ENCODE data around the gene LTBP2.

Gene LTBP2

DNA sequence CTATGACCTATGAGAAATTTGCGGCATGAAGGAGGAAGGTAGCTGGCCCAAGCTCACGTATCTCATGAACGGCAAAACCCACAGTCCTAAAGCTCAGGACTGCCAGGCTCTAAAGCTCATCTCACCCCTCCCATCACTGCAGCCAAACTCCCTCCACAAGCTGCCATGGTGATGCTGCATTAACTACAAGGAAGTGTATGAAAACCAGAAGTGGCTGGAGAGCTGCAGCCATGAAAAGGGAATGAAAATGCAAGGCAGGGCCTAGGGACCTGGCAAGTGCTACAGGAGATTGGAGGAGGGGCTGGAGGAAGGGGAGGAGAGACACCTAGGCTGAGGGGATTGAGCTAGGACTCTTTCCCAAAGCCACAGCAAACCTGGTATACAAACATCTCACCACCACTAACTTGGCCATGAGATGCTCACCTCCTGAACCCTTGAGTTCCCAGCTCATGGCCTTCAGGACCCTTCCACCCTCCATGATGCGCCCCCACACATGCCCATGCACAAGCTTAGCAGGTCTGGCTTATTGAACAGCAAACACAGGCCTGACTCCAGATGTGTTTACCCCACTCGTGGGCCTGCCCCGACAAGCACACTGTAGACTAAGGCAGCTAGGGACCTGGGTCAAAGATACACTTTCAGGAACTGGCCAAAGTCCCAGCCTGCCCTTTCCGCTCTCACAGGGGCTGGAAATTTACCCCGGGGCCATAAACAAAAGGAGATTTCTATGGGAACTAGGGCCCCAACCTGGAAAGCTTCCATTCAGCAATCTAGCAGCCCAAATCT is 42.0 kb downstream of the LTBP2 start:
- no peak for DNase-seq

DNA sequence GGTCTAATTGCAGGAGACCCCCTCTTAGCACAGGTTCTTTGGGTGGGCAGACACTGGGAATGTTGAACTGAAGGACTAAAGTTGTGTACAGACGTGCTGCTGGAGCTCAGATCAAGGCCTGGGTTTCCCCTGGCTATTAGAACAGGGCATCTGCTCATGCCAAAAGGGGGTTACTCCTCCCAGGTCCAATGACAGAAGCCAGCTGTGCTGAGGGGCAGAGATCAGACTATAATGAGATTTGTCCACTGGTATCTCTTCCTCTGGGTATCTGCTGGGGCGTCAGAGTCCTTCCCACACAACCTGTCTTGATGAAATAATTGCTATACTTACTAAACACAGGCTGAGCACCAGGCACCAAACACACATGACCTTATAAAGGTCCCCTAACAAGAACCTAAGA is 42.6 kb downstream of the LTBP2 start:
- no peak for DNase-seq

DNA sequence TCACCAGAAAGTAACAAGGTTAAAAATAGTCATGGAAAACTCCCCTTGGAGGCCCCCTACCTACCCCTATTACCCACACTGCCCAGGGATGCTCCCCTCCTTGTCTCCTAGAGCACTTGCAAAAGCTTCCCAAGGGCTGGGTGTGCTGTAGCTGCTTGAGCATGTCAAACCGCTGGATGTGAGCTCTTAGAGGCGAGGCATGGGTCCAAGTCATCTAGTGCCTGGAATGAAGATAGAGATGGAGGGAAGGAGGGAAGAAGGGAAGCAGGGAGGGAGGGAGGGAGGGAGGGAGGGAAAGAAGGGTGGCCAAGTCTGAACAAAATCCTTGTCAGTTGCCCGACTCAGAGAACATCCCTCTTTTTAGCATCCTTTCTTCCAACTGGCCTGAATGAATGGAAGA is 43.1 kb downstream of the LTBP2 start:
- no peak for DNase-seq

DNA sequence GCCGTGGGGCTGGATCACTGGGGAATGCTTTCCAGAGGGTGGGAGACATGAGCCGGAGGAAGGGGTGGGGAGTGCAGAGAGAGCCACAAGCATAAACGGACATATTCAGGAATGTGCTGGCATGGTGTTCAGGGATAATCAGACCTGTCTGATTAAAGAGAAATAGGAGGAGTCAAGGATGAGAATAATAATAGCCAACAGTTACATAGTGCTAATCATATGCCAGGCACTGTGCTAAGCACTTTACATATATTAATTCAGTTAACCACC is 43.7 kb downstream of the LTBP2 start:
- DNase-seq = no peak

DNA sequence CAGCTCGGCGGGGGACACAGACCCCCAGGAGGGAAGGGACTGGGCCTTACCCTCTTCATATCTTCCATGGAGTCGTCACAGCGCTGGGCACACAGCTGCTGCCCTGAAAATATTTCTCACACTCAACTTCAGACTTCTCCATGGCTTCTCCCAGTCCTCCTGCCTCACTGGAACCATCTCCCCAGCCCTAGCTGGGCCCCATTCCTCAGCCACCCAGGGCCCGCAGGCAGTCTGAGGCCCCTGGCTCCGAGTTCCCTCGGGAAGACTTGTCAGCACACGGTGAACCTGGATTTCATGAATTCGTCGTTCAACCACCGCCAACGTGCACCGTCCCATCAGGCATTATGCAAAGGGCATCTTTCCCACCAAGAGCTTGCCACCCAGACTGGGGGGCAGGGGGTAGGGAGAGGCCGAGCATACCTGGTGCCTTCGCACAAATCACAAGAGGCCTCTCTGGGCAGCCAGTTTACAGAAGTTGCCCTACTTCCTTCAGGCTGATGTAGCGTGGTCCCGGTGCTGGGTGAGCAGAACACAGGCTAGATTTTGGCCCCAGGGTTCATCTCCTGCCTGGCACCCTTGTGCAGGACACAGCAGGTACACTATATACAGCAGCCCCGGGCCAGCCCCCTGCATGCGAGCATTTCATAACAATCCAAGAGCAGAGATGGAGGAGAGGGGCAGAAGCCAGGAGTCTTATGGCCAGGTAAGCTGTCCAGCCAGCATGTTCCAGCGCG is 44.2 kb downstream of the LTBP2 start:
- DNase-seq = no peak

DNA sequence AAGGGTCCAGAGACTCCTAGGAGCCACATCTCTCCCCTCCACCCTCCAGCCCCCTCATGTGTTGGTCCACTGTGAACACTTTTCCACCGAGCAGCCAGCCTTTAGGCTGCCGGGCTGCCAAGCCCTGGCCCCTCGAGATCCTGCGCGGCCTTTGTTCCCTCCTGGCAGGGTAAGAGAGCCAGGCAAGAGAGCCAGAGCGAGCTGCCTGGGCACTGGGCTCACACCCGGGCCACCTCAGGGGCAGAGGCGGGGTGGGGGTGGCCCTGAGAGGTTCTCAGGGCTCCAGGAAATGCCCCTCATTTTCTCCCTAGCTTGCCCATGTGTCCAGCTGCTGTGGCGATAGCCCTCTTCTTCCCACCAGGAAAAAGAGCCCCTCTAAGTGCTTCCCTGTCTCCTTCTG is 44.8 kb downstream of the LTBP2 start:
- DNase-seq = no peak

DNA sequence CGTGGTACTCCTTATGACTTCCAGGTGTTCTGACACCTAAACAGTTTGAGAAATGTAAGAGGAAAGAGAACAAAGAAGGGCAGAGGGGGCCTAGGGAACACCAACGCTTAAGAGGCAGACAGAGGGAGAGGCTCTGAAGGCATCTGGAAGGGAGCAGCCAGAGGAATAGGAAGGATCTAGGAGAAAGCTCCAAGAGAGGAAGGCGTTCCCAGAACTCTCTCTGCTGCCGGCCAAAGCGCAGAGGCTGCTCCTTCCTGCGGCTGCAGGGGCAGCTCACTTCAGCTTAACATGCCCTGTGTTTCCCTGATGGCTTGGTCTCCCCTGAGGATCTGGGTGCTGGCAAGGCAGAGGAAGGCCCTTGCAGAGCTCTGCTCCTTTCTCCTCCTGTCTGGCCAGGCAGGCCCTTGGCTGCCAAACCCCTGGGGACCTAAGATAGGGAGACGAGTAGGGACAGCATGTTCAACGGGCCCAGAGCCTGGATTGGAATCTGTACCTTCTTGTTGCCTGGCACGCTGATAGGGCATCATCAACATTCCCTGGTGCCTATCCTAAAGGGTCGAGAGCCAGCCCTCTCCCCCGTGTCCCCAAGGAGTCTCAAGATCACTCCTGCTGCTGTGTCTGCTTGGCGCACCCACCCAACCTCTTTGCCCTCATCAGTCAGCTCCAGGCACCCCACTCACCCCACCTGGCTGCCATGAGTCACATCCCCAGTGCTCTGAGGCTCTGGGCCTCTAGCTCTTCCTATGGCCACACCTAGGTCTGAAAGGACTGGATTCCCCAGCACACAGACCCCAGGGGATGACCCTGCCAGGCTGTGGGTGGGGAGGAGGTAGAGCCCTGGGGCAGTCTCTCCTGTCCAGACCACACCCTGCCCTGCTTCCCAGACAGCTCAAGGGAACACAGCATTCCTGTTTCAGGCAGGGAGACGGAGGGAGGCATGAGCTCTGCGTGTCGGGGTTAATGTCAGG is 45.6 kb downstream of the LTBP2 start:
- no peak for DNase-seq

DNA sequence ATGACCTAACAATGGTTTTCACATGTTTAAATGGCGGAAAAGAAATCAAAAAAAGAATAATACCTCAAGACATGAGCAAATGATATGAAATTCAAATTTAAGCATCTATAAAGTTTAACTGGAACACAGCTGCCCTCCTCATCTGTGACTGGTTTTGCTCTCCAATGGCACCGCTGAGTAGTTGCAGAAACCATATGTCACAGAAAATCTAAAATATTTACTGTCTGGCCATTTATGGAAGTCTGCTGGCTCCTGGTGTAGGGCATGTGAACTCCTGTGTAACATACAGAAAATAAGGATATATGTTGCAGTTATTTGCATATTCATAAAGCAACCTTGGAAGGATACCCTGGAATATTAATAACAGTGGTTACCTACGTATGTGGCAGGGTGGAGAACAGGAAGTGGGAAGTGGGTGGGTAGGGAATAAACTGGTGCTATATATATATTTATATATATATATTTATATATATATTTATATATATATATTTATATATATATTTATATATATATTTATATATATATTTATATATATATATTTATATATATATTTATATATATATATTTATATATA is 48.4 kb downstream of the LTBP2 start:
- DNase-seq = no peak

DNA sequence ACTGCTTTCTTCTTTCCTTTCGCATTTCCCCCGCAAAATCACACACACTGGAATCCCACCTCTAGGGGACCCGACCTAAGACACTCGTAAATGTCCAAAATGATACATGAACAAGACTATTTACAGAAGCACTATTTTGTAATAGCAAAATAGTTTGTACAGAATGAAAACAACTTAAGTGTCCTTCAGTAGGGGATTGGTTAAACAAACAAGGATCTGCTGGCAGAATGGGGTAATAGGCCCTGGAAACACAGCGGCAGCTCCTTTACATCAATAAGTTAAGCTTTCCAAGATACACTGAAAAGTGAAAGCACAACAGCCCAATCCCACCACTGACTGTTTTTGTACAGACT is 48.8 kb downstream of the LTBP2 start:
- DNase-seq = no peak

DNA sequence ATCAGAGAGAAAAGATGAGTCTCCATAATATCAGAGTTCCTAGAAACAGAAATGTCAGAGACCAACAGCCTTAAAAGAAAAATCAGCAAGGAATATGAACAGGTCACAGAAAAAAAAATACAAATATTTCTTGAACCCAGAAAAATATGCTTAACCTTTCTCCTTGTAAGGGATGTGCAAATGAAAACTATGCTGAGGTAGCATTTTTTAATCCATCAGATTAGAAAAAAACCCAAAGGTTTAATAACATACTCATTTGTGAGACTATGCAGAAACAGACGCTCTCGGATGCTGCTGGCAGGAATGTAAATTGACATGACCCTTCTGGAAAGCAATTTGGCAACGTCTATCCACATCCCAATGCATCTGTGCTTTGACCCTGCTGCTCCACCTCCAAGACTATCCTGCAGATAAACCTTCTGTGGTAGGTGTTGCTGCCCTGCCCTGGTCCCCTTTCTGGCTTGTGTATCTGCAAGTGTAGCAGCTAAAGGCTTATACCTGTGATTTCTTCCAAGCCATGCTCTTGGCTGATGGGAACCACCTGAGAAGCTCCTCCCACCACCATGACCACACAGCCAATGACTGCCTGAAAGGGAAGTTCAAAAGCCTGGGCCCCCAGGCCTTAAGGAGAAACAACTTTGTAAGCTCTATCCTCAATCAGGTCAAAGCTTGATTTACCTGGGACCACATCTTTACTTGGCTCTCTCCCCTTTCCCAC is 49.4 kb downstream of the LTBP2 start:
- DNase-seq = no peak

DNA sequence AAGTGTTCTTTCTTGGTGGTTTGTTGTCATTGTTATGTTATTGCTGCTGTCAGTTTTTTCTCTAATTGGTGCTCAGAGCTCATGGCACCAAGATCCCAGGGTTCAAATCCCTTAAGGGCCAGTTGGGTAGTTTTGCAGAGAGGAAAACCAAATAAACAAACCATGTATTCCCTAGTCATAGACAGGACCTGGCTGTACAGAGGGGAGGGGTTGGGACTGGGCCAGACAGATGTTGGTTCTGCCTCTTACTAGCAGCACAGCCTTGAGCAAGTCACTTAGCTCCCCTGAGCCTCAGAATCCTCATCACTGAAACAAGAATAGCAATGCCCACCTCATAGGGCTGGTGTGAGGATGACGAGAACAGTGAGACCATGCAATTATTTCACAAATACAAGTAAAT is 53.4 kb downstream of the LTBP2 start:
- DNase-seq = no peak

DNA sequence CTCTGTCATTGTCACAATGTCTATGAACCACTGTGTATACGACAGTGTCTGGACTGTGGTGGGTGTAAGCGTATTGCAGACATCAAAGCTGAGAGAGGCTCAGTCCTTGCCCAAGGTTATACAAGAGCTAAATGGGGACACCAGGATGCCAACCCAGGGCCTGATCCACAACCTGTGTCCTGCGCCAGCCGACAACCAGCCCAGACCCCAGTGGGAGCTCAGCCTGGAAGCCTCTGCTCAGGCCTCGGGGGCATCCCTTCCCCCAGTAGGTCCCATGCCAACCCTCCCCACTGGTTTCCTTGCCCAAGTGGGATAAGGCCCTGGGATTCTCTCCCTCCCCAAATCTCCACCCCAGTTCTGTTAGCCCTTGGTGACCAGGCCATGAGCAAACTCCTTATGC is 54.3 kb downstream of the LTBP2 start:
- no peak for DNase-seq

DNA sequence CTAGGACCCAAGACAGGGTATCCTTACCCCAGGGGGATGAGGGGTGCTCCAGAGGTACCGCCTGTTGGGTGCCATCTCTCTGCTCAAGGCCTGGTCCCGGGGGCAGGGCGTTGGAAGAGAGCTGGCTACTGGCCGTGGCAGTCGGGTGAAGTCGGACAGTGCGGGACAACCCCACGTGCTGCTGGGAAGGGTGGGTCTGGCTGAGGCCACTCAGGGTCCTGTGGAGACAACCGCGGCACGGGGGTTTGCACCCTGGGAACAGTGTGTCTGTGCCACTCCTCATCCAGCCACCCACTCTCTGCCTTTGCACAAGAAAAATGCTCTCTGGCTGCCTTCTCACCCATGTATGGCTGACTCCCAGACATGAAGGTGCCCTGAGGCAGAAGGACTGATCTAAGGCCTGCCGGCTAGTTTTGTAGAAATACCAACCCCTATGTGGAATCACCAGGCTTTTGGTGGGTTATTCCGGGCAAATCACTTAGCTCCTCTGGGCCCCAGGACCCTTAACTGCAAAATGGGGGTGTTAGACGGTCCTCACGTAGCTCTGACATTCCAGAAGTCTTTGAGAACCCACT is 56.5 kb downstream of the LTBP2 start:
- no peak for DNase-seq

DNA sequence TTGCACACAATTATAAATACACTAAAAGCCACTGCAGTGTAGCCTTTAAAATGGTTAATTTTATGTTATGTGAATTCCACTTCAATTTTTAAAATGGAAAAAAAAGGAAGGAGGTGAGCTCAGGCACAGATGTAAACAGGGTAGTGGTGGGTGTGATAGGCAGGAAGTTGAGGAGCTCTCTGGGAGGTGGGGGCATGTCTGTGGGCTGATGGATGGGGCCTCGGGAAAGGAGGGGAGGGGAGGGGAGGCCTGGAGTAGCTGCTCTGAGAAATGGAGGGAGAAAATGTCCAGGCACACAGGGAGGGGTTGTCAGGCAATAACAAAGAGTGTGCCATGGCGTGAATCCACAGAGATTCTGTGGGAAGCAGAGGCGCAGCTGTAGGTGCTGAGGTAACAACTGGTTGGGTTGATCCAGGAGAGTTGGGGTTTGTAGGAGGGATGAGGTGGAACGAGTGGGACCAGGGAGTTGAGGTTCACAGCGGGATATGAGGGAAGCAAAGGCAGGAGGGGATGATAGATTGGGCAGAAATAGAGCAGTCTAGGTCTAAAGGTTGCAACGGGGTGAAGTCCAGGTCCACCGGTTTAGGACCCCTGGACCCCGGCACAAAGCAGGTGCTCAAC is 57.2 kb downstream of the LTBP2 start:
- no peak for DNase-seq

DNA sequence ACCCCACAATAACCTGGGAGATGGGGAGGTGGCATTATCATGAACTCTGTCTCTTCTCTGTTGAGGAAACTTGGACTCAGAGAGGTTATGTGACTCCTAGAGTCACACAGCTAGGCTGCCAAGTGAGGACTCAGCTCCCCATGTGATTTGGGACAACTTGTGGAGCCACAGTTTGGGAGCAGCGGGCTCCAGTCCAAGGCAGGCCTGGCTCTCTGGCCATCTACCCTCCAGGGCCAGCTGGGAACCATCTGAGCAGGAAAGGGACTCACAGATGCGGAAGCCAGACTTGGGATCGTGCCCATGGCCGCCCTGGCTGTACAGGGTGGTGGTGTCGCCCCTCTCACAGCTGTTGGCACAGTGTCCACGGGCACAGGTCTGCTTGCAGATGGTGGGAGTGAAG is 59.4 kb downstream of the LTBP2 start:
- no peak for DNase-seq

DNA sequence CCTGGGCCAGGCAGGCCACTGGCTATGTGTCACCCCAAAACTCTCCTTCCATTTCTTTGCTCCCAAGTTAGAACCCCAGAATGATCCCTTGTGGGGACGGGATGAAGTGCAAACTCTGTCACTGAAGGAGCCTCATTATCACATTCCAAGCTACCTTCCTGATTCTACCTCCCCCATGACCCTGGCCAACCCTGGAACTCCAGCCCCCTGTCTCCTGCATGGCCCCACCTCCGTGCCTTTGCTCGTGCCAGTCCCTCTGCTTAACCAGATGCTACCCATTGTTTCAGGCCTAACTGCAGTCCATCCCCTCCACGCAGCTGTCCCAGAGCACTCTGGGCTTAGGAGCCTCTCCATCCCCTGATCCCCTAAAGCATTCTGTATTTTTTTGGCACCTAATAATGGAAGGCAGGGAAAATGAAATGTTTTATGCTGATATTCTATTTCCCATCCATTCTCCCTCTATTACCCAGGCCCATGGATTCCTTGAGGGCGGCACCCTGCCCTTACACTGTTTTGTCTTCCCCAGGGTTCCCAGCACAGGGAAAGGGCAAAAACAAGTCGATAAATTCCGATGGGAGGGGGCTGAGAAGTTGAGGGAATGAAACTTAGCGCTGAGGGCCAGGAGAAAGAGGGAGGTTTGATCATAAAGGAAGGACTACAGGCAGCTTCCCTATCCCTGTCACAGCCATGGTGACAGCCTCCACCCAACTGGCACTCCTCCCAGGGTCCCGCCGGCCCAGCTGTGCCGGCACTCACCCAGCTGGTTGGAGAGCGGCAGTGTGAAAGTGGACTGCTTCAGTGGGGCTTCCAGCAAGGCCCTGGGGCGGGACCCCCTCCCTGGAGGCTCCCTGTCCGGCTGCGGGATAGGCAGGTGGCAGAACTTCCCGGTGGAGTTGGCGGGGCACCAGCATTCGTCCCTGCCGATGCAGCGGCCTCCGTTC is 60.3 kb downstream of the LTBP2 start:
- DNase-seq = no peak

DNA sequence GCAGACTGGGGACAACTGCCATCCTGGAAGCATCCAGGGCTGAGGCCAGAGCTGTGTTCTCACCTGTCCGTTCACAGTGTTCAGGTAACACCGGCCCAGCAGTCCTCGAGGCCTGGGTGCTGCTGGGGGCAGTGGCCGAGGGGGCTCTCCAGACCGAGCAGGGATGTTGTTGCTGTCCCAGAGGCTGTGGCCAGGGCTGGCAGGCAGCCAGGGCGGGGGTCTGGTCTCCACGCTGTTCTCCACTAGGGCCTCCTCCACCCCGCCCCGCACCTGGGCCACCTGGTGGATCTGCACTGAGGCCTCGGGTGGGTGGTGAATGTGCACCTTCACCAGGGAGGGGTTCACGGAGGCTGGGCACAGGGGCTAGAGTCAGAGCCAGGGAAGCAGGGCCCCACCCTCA is 61.0 kb downstream of the LTBP2 start:
- DNase-seq = no peak

DNA sequence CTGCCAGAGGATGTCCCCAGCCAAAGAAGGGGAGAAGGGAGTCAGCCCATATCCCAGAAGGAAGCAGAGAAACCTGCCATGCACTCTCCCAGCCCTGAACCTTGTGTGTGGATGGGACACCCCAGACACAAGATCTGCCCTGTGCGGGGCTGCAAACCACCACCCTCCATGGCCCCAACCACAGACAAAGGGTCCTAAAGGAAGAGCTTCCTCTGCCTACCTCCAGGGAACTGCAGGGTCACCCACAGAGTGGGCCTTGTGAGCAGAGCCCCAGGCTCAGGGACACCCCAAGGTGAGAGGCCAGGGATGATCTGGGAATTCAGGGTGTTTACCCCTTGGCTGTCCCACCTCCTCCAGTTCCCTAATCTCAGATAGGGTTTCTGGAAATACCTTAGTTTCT is 62.0 kb downstream of the LTBP2 start:
- DNase-seq = no peak

DNA sequence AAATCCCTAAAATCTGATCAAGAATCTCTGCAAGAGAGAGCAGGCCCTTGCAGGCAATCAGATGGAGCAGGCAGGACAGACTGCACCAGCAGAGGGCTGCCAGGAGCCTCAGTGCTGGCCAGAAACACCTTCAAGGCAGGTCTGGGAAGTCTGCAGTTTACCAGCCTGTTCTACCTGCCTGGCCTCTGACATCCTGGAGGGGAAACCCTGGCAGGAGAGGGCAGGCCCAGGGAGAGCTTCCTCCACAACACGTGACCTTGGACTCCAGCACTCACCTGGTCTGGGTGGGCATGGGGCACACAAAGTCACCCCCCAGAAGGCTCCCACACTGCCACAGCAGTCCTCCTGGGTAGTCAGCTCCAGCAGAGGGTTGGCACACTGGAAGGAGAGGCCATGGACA is 62.4 kb downstream of the LTBP2 start:
- DNase-seq = no peak

DNA sequence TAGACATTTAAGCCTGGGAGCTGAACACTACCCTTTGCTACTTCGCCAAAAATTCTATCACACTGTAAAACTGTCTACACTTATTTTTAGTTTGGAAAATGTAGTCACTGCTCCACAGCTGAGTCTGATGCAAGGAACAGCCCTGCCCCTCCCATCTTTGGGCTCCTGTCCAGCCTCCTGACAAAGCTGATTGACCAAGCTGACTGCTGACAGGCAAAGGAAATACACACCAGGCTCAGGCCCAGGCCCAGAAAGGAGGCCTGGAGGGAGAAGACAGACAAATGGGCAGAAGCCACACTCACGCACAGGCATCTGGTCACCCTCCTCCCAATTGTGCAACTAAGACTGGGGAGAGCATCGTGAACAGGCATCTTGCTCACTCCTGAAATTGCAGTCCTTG is 63.2 kb downstream of the LTBP2 start:
- no peak for DNase-seq

Data from activated CD4-positive, alpha-beta T cell treated with anti-CD3 and anti-CD28 coated beads, Interleukin-2, amount 50 U/mL, for 48 hours (primary cell).